NT2/D1 (cell line): ENCODE data around the gene CTU2.

ENCODE experiments used
- DNase-seq: peaks from one replicate; pipeline ENCODE4 v3.0.0-alpha.2; 2011; ENCODE audit warnings: low read depth, low spot score
- H3K27me3 ChIP-seq: 2 replicates; pipeline ENCODE4 v1.6.0; 2011; ENCODE audit warnings: mild to moderate bottlenecking; ENCODE audit not compliant: insufficient read length, insufficient read depth
- H3K36me3 ChIP-seq: 2 replicates; pipeline ENCODE4 v1.6.1; 2011; ENCODE audit warnings: mild to moderate bottlenecking, low read length, mixed read lengths; ENCODE audit not compliant: insufficient read depth, insufficient read length
- H3K4me1 ChIP-seq: 2 replicates; pipeline ENCODE4 v1.5.1; 2011; ENCODE audit not compliant: insufficient read depth, insufficient read length
- H3K4me3 ChIP-seq: 2 replicates; pipeline ENCODE4 v1.5.1; 2011; ENCODE audit warnings: low read depth; ENCODE audit not compliant: insufficient read length
- H3K9ac ChIP-seq: 2 replicates; pipeline ENCODE4 v1.6.0; 2011; ENCODE audit warnings: low read depth; ENCODE audit not compliant: insufficient read length
- H3K9me3 ChIP-seq: 2 replicates; pipeline ENCODE4 v1.5.1; 2011; ENCODE audit warnings: mild to moderate bottlenecking, low read length; ENCODE audit not compliant: insufficient read depth
- SUZ12 ChIP-seq: IDR thresholded peaks from 2 replicates; pipeline ENCODE4 v1.6.1; 2011; ENCODE audit not compliant: insufficient read length, insufficient read depth; ENCODE audit errors: extremely low read depth
- YY1 ChIP-seq: IDR thresholded peaks from 2 replicates; pipeline ENCODE4 v1.6.1; 2011; ENCODE audit not compliant: insufficient read length, insufficient read depth
- ZNF274 ChIP-seq: IDR thresholded peaks from 2 replicates; pipeline ENCODE4 v1.6.1; 2011; ENCODE audit warnings: mild to moderate bottlenecking, low read depth, low read length

CTU2 gene

DNA sequence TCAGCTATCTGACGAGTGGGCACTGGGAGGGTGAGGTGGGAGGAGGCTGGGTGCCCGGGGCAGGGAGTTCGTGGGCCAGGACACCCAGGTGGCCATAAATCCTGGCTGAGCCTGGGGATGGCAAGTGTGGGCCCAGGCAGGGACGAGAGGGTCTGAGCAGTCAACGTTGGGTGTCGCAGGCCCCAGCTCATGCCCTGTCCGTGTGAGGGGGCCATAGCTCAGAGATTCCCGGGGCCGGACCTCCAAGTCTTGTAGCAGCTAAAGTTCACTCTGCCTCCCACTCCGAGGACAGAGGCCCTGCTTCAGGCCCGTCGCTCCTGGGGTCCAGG lies 34.4 kb downstream of the CTU2 start:
- H3K9me3 ChIP-seq, result no peaks in the 10 kb centered on the region
- no peak overlapping the region for H3K4me3 ChIP-seq
- peaks cover 72% of the 10 kb centered on the region for H3K36me3 ChIP-seq
- TF ChIP-seq YY1 (no peak), ZNF274 (no peak), SUZ12 (no peak)
- H3K9ac ChIP-seq, result no peak overlapping the region
- DNase-seq, result no peak
- H3K27me3 ChIP-seq, result no peaks in the 10 kb centered on the region
- H3K4me1 ChIP-seq, result peaks cover 18% of the 10 kb centered on the region

DNA sequence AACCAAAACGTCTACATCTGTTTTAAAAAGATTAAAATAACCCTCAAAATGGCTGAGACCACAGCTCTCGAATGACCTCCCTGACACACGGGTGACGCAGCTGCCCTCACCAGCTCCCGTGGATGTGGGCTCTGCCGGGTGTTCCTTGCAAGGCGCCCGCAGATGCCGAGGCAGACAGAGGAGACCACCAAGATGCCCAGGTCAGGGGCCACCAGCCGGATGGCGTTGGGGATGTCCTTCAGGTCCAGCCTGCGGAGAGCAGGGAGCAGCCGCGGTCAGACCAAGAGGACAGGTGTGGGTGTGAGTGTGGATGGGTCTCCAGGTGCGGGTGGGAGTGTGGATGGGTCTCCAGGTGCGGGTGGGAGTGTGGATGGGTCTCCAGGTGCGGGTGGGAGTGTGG lies 35.1 kb downstream of the CTU2 start:
- Histone ChIP-seq H3K36me3 (peaks cover 66% of the 10 kb centered on the region), H3K4me3 (no peak overlapping the region), H3K27me3 (no peaks in the 10 kb centered on the region), H3K9me3 (no peaks in the 10 kb centered on the region), H3K4me1 (peaks cover 24% of the 10 kb centered on the region), H3K9ac (no peak overlapping the region)
- TF ChIP-seq SUZ12 (no peak), ZNF274 (no peak), YY1 (no peak)
- no peak for DNase-seq

DNA sequence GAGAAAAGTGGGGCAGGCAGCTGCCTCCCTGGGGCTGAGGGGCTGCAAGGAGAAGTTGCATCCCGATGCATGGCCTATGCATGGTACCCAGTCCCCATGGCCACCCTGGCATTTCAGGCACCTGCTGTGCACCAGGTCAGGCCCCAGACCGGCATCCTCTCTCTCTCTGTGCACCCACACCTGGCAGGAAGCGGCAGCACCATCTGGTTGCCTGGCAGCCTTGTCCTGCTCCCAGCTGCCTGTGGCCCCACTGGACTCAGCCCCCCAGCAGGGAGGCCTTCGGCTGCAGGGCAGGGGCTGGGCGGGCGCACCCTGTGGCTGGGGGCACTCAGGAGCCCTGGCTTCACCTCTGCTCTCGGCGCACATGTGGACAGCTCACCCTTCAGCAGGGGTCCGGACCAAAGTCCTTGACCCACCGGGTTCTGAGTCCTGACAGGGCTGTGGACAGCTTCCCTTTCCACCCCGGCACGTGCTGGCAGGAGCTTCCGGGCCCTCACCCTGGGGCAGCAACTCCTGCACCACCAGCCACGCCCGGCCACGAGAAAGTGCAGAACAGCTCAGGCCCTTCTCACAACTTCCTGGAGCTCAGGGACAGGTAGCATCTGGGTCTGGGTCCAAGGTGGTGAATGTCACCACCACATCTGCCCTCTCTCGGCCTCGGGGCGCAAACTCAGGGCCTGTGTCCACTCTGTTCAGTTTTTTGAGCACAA lies 36.7 kb downstream of the CTU2 start:
- H3K9me3 ChIP-seq, result no peaks in the 10 kb centered on the region
- H3K4me3 ChIP-seq, result no peak overlapping the region
- DNase-seq, result no peak
- no peaks in the 10 kb centered on the region for H3K27me3 ChIP-seq
- TF ChIP-seq ZNF274, result no peak
- TF ChIP-seq SUZ12, result no peak
- no peak for TF ChIP-seq YY1
- H3K36me3 ChIP-seq, result peaks cover 60% of the 10 kb centered on the region
- peaks cover 24% of the 10 kb centered on the region for H3K4me1 ChIP-seq
- H3K9ac ChIP-seq, result peak overlapping the region; percentile 16

DNA sequence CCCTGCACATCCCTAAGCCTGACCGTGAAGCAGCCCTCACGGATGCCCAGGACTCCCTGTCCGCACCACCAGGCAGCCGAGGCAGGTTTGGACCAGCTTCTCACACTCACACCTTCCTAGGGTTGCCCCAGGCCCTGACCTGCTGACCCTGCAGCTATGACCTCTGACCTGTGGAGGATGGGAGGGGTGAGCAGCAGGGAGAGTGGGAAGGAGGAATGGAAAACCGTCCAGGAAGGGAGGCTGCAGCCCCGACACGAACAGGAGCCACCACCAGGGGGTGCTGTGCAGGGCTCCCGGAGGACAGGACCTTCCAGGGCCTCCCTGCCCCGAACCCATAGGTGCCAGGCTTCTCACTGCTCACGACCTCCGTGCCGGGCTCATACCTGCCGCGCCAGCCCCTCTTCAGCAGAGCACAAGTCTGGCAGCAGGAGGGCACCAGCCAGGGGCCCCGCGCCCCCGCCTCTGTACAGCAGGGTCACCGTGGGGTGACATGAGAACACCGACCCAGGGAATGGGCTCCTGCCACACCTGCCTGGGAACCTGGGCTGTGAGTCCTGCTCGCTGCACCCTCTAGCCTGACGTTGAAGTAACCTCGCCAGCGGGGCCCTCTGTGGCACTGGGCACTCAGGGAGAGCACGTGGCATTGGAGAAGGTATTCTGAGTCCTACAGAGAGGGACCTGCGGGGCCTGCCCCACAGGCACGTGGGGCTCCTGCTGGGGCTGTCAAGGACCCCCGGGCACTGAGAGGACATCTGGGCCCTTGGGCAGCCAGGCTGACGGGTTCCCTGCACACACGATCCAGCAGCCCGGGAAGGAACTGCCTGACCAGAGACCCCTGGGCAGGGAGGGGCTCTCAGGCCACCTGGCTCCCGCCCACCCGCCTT lies 37.6 kb downstream of the CTU2 start:
- TF ChIP-seq YY1 (no peak), ZNF274 (no peak), SUZ12 (no peak)
- H3K27me3 ChIP-seq, result no peaks in the 10 kb centered on the region
- no peak overlapping the region for H3K4me3 ChIP-seq

DNA sequence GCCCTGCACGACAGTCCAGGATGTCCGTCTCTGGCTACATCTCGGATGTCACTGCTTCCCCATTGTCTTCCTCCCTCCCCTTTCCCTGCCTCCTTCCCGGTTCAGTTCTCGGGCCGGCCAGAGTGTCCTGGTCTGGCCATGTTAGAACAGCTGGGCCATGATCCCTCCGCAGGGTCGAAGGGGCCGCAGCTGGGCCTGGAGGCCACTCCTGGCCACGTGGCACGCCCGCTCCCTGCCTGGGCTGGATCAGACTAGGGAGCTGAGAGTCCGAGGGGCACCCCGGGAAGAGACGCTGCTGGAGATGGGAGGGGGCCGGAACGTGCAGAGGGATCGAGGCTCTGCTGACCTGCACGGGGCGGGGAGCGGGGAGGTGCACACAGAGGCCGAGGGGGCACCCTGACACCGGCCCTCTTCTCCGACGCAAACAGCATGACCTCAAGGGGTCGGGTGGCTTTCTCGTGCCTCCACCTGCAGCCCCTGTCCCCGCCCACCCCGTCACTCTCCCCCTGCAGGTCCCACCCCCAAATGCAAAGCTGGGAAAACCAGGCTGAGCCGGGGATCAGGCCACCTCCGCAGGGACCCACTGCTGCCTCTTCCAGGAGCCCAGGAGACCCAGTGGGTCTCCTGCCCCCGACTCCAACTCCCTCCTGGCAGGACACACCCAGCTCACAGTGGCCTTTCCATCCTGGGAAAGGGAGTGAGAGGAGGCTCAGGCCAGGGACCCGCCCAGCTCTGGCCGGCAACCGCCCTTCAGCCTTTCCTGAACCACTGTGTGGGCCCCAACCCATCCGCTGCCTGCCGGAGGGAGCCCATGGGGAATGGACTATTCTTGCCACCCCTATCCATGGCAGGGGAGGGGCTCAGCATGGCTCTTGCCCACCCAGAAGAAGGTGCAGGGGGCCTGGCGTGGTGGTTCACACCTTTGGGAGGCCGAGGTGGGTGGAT lies 38.5 kb downstream of the CTU2 start:
- peaks cover 57% of the 10 kb centered on the region for H3K36me3 ChIP-seq
- no peak for DNase-seq
- no peaks in the 10 kb centered on the region for H3K9me3 ChIP-seq
- H3K27me3 ChIP-seq, result no peaks in the 10 kb centered on the region
- no peak overlapping the region for H3K9ac ChIP-seq
- peaks cover 27% of the 10 kb centered on the region for H3K4me1 ChIP-seq
- no peak overlapping the region for H3K4me3 ChIP-seq
- no peak for TF ChIP-seq YY1
- no peak for TF ChIP-seq SUZ12
- no peak for TF ChIP-seq ZNF274

More for the DNA sequence above, 37.6 kb downstream of the CTU2 start:
- peak overlapping the region; percentile 16 for H3K9ac ChIP-seq
- H3K9me3 ChIP-seq, result no peaks in the 10 kb centered on the region
- H3K36me3 ChIP-seq, result peaks cover 59% of the 10 kb centered on the region
- H3K4me1 ChIP-seq, result peaks cover 27% of the 10 kb centered on the region
- peak; percentile 63 for DNase-seq

DNA sequence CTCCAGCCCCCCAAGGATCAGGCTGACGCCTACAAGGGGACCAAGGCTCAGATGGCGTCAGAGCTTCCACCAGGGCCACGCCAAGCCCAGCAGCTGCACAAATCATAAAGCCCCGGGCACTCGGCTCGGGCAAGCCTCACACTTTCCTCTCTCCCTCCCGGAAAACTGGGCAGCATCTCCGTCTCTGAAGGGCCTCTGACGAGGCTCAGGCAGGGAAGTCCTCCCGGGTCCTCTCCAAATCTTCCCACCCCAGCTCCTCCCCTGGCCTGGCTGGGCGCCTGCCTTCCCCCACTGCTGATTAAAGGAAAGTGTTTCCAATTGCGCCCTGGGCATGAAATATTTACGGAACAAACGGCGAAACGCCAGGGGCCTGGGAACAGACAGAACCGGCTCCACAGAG lies 40.2 kb downstream of the CTU2 start:
- H3K36me3 ChIP-seq, result peaks cover 48% of the 10 kb centered on the region
- peak overlapping the region; percentile 32 for H3K9ac ChIP-seq
- H3K4me3 ChIP-seq, result no peak overlapping the region
- TF ChIP-seq YY1 (no peak), ZNF274 (no peak), SUZ12 (no peak)
- no peaks in the 10 kb centered on the region for H3K27me3 ChIP-seq
- no peak for DNase-seq
- no peaks in the 10 kb centered on the region for H3K9me3 ChIP-seq
- H3K4me1 ChIP-seq, result peaks cover 27% of the 10 kb centered on the region
